HG03159 (cell line): ENCODE results near the gene LAMB4.

Source experiments
- ATAC-seq: cut with Tn5 transposase; IDR thresholded peaks from one replicate; pipeline ENCODE4 v1.9.1; 2021; ENCODE audit warnings: mild to moderate bottlenecking, moderate library complexity; ENCODE audit not compliant: unreplicated experiment

The LAMB4 gene

DNA sequence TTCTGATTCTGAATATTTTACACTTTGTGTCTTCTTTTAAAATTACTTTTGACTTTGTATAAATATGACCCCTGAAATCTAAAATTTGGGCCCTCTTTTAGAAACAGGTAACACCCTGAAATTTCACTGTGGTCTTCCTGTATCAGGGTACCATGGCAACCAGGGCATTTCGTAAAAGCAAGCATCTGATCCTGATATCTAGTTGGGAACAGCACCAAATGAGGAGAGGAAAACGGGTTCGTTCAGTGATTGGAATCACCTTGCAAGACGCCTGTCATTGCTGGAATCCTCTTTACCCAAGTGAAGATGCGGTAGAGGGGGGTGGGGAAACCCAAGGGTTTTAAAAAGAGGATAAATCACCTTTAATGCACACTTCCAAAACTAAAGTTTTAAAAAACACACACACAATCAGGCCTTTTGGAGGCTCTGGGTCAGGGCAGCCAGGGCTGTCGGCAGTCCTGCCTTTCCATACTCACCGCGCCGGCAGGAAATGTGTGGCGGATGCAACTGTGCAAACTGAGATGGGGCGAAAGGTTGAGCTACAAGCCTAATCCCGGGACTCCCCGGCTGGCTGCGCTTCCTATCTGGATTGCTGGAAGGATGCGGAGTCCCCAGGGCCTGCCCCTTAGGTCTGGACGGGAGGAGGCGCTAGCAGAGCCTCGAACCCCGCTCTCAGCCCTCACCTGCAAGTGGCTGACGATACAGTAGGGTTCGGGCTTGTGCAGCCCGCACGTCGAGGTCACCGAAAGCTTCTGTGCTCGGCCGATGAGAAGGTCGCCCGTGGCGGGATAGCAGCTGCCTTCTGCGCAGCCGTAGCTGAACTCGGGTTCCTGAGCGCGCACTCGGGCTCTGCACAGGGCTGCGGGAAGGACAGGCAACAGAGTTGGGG, 129.0 kb downstream of the LAMB4 start:
- ATAC-seq, result no peak

GRCh38 chr7:107999779-108000560, 130.2 kb downstream of the LAMB4 start:
- no peak for ATAC-seq

DNA sequence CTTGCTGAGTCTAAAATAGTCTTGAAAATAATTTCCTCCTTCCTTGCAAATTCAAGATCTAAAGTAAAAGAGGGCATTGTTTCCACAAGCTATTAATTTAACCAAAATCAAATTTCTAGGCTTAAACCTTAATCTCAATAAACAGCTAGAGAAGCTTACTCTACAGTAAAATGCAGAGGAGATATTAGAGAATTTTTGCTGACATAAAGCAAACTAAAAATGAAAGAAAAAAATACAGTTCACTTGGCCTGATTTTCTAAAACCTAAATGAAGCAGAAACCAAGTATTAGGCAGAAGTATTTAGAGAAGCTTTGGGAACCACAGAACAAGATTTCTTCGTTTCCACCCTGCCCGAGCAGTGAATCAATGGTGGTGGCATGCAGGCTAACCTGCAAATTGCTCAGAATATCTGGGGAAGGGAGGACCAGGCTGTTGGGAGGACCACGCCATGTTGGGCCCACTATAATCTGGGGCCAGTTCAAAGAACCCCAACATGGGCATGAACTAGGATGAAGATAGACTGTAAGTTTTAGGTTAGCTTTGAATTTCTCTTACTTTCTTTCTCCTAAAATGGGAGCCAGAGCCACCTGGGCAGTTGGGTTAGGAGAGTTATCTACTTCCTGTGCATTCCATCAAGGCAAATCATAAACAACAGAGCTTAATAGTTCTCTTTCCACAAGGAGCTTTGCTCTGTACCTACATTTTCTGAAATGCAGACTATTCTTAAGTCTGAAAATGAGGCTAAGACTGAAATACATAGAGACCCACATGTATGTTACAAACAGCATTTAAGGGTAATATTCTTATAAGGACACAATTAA, 131.3 kb downstream of the LAMB4 start:
- ATAC-seq, result no peak

DNA sequence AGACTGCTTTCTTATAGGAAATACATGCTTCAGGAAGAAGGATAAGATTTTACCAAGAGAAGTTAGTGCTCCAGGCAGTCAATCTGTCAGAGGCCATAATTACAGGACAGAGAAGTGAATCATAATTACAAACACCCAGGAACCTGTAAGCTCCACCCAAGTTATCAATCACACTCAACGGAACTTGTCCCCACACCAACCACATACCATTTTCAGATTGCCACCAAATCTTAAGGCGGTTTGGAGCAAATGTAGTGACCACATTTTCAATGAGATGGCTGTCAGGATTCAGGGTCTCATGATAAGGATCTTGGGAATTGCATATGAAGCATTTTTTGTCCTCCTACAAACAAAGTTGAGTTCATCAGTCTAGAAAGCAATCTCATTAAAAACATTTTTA, 132.0 kb downstream of the LAMB4 start:
- no peak for ATAC-seq

DNA sequence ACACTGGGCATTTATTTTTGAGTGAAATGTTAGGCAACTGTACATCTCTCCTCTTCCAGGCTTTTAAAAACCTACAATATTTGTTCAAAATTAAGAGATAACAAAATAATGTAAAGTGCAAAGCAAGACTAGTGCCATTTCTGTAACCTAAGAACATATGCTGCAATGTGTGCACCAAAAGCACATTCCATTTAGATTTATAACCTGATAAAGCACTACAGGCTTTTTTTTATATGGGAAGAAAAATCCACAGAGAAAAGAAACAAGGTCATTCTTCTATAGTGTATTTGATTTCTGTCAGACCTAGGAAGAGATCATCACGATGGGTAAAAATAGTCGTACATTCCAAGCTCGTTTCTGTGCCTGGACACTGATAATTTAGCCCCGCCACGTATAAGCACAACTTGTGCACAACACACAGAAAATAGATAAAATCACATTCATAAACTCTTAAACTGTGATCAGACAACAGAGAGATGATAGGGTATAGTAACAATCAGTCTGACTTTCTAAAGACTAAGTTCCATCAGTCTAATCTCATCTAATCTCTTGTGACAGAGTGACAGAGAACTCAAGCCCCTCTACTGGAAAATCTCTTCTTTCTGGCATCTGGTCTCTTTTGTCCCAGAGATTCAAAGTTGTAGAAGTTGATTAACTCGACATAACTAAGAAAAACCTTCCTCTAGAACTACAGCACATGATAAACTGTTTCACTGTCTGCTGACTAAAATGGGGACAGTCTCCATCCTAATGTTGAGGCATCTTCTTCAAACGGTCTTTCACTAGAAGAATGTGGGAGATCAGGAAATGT, 133.9 kb downstream of the LAMB4 start:
- ATAC-seq, result no peak

- no peak for ATAC-seq
These were observed 134.7 kb downstream of the LAMB4 start for GRCh38 chr7:107995184-107996071.

GRCh38 chr7:107994421-107995030, 135.6 kb downstream of the LAMB4 start:
- ATAC-seq, result no peak

DNA sequence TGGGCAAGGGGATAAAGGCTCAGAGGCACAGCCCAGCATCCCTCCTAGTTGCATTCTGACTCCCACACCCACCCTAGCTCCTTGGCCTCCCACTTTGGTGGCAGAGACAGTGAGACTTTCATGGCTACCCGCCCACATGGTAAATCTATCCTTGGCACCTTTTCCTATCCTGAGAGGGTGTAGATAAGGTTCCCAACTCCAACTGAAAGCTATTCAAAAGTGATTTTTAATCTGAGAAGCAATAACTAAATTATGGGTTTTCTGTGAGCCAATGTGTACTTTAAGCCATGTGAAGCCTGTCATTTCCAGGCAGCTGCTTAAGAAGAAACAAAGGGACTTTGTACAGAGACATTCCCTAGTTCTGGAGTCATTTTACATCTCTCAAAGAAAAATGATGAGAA, 136.3 kb downstream of the LAMB4 start:
- ATAC-seq, result no peak

DNA sequence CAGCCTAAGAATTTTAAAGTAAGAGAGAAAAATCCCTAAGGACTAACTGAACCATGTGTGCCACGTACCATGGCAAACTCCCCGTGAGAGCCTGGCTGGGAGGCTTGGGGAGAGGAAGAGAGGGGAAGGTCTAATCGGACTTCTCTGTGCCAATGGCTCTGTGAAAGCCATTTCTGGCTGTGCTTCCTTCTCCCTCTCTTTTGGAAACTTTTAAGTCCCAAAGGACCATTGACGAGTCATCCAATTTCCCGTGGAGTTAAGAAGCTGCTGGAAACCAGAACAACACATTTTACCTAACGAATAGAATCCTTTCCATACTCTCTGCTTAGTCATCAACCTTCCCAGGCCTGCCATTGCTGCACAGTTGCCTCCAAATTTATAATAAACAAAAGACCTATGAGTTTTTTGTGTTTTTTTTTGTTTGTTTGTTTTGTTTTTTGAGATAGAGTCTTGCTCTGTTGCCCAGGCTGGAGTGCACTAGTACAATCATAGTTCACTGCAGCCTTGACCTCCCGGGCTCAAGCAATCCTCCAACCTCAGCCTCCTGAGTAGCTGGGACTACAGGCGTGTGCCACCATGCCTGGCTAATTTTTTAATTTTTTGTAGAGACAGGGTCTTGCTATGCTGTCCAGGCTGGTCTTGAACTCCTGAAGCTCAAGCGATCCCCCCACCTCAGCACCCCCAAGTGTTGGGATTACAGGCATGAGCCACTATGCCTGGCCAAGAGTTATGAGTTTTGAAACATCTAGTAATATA, 140.4 kb downstream of the LAMB4 start:
- ATAC-seq, result no peak

DNA sequence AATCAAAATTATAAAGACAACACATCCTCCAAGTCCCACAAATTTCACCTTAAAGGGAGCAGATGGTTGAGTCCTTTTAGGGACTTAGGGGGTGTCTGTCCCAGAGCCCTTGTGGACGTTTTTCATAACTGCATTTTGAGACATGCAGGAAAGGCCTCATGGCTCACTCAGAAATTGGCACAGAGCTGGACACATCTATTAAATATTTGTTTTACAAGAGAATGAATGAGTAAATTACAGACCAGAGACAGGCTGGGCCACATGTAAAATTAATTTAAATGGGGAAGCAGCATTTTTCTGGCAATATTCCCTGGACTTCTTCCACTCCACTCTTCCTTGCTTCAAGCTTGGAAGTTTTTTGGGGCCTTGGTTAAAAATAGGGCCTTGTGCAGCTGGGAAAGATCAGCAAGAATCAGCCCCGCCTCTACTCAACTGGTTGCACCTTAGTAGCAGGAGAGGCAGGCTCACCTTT, 147.2 kb downstream of the LAMB4 start:
- ATAC-seq, result no peak

GRCh38 chr7:107982042-107982840, 147.9 kb downstream of the LAMB4 start:
- ATAC-seq, result no peak

DNA sequence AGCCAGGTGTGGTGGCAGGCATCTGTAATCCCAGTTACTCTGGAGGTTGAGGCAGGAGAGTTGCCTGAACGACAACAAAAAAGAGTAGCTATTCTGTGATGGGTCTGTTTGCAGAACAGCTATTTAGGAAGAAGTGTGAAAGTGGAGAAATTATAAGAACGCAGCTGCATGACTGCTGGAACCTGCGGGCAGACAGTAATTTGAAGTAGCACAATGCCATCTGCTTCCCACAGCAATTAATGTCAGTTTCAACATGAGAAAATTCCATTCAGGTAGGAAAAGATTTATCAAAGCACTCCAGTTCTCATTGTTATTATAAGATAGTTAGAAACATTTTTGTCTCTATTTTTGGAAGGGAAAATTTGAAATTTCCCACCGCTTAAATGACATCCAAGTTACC, 148.7 kb downstream of the LAMB4 start:
- ATAC-seq, result no peak

DNA sequence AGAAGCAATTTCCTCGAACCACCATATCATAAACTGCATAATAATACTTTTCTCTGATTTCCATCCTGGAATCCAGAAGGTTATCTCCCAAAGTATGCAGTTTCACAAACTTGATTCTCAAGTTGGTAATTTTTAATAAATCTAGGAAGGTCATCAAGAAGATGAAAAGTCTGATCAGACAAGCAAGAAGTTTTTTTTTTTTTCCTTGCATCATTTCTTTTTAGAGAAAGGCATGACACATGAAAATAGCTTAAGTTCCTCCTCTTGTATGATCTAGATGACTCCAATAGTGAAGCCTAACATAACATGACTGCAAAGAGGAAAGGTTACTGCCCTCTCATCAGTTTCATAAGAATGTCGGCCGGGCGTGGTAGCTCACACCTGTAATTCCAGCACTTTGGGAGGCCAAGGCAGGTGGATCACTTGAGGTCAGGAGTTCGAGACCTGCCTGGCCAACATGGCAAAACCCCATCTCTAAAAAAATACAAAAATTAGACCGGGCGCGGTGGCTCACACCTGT, 149.4 kb downstream of the LAMB4 start:
- no peak for ATAC-seq

DNA sequence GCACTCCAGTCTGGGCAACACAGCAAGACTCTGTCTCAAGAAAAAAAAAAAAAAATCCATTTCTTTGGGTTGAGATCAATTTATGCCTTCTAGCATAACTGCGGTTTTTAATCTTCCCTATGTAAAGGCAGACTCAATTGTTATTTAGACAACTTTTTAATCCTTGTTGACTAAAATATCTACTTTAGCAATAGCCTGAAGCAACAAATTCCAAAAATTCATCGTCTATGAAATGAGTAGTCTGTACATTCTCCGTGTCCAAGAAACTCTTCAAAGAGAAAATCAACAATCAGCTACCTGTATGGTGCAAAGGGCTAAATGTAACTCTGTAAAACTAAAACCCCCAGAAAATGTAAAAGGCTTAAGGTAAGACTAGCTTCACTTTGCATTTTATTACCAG, 150.0 kb downstream of the LAMB4 start:
- ATAC-seq, result no peak

GRCh38 chr7:107978815-107979408, 151.2 kb downstream of the LAMB4 start:
- no peak for ATAC-seq

DNA sequence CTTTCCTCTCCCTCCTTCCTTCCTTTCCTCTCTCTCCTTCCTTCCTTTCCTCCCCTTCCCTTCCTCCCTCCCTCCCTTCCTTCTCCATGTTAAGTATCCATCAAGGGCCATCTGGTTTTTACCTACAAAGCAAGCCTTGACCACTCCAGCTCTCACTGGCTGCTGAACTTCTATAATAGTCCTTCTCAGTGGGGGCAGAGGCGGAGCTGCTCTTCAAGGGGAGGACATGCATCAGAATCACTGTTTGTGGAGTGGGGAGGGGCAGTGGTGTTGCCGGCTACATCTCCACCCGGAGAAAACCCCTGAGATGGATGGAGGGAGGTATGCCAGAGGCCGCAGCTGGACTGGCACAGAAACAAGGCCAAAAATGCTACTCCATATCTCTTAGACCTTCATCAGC, 153.1 kb downstream of the LAMB4 start:
- no peak for ATAC-seq

DNA sequence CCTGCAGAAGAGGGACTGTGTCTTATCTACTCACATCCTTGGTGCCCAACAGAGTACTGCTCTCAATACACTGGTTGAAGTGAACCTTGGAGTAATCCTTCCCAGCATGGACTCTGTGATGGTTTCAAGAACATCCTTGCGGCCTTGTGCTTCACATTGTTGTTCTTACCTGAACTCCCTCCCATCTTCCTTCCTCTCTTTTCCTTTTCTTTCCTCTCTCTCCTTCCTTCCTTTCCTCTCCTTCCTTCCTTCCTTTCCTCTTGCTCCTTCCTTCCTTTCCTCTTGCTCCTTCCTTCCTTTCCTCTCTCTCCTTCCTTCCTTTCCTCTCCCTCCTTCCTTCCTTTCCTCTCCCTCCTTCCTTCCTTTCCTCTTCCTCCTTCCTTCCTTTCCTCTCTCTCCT, 153.5 kb downstream of the LAMB4 start:
- no peak for ATAC-seq
